DMS79 (cell line): Measurements from ENCODE around the gene MICU1.
"Not testable (repeated sequence)": the region's sequence is repeated elsewhere in the genome, so short reads cannot be mapped to it uniquely, and the experiment has no call there.

Experiments used
- DNase-seq: peaks from one replicate; lab custom pipeline; 2025; lab: John Stamatoyannopoulos, UW

MICU1 gene

DNA sequence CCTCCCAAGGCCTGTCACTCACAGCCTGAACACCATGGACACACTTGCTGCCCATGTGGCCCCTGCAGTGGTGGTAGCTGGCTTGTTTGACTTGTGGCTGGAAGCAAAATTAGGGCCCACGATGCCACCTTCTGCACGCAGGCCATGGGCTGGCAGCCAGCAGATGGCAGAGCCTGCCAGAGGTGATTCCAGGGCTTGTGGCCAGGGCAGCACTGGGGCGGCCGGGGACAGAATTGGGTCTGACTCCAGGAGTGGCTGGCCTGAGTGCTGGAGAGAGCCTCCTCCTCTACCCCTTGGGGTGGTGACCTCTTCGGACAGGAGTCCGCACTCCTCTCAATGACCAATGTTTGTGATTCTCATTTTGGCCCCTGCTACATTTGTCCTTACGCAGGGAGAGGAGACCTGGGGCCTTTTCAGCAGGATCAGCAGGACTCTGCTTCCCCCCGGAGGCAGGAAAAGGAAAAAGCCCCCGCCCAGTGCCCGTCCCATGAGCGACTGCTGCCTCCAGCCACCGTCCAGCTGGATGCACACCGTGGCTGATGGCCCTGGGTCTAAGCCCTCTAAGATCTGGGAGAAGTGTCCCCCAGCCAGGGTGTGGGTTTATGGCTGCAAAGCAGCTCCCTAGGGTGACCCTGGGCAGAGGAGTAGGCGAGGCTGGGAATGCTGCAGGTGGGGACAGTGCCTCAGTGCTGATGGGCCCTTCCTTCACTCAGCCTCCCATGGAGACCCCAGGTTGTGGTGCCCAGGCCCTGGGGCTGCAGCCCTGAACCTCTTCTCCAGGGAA is 297.6 kb downstream of the MICU1 start:
- no peak for DNase-seq

DNA sequence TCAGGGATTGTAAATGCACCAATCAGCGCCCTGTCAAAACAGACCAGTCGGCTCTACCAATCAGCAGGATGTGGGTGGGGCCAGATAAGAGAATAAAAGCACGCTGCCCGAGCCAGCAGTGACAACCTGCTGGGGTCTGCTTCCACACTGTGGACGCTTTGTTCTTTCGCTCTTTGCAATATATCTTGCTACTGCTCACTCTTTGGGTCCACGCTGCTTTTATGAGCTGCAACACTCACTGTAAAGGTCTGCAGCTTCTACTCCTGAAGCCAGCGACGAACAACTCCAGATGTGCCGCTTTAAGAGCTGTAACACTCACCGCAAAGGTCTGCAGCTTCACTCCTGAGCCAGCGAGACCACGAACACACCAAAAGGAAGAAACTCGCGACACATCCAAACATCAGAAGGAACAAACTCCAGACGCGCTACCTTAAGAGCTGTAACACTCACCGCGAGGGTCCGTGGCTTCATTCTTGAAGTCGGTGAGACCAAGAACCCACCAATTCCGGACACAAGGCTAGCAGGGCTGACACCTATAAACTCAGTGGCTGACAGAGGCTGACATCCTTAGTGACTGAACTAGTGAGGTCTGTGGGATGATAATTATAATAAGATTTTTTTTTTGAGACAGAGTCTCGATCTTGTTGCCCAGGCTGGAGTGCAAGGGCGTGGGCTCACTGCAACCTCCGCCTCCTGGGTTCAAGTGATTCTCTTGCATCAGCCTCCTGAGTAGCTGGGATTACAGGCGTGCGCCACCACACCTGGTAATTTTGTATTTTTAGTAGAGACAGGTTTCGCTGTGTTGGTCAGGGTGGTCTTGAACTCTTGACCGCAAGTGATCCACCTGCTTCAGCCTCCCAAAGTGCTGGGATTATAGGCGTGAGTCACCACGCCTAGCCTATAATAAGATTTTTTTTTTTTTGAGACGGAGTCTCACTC is 298.9 kb downstream of the MICU1 start:
- not testable (repeated sequence) for DNase-seq

DNA sequence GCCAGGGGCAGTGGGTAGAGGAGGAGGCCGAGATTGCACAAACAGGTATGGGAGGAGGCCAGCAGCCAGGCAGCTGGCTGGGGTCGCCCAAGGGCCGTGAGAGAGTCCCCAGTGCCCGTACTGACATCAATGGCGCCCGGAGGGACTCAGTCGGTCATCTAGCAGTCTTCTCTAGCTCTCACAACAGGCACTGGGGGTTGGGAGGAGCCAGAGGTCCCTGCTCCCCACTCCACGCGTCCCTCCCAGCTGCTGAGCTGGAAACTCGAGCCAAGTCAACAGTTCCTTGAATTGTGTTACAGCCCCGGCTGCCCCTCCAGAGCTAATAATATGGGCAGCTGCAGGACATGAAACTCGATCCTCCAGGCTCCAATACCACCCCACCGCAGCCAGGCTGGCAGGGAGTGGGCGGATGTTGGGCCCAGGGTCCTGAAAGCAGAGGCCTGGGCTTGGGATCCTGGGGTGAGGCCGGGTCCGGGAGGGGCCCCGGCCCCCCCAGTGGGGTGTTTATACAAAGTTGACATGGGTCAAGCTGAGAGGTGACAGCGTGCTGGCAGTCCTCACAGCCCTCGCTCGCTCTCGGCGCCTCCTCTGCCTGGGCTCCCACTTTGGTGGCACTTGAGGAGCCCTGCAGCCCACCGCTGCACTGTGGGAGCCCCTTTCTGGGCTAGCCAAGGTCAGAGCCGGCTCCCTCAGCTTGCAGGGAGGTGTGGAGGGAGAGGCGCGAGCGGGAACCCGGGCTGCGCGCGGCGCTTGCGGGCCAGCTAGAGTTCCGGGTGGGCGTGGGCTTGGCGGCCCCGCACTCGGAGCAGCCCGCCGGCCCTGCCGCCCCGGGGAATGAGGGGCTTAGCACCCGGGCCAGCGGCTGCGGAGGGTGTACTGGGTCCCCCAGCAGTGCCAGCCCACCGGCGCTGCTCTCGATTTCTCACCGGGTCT is 300.4 kb downstream of the MICU1 start:
- peak; percentile 57 for DNase-seq

DNA sequence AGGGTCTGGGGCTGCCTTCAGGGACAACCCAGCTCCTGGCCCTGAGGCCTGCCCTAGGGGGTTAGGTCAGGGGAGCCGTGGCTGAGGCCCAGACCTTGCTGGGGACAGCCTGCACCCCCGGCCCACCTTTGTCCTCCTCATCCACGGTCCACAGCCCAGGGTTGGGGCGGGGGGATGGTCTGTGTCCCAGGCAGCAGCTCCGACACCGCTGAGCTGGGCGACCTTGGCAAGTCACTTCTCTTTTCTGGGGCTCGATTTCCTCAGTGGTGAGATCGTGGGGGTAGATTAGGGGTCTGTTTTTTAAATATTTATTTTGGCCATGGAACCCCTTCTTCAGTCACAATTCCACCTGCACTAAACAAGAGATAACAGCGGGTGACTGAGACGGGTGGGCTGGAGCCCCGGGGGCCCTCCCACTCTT is 302.1 kb downstream of the MICU1 start:
- DNase-seq, result no peak

DNA sequence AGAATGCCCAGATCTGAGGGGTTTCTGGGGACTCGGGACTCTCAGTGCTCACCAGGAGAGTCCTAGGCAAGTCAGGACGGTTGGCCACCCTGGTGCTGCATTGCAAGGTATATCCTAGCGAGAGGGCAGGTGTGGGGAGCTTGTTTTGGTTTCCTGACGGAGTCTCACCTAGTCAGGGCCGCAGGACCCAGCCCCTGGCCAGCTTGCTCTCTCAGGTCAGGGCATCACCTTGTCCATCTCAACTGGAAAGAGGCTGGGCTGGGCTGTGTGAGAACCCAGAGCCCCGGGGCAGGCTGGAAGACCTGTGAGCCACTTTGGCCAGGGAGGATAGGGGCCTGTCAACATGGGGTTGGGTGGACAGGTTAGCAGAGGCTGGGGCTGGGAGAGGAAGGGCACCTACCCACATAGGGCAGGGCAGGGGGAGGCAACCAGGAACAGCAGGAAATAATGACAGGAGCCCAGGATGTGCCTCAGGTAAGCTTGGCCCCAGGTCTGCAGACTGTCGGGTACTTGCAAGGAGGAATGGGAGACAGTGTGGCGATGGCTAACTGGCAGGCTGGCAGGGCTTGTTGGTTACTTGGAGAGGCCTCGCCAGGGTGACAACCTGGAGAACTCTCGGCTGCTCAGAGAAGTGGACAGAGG is 302.6 kb downstream of the MICU1 start:
- DNase-seq, result no peak

DNA sequence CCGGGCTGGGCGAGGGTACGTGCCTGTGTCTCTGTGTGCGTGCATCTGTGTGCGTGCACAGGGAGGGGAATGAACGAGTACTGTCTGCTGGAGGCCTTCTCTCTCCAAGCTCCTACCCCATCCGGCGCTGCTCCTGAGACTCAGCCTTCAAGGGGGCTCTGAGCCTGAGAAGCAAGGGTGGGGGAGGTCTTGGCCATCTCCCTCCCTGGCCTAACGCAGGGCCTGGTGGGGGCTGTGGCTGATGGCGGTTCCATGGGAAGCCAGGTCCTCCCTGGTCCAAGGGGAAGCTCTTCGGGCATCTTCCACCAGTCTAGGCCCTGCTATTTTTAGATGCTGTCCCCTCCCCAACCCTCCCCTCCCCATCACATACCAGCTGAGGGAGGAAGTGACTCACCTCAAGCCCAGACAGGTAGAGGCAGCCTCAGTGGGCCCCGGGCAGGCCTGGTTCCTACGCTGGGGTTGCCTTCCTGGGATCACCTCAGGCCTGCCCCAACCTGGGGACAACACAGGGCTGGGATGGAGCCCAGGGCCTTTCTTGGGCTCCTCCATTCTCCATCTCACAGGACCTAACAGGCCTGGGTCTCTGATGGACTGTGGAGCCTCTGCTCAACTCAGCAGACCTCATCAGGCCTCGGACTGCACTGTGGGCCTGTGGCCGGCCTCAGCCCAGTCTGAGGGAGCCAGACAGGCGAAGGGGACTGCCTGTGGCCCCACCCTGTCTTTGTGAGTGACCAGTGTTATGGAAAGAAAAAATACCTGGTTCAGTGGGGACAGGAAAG is 303.4 kb downstream of the MICU1 start:
- no peak for DNase-seq

DNA sequence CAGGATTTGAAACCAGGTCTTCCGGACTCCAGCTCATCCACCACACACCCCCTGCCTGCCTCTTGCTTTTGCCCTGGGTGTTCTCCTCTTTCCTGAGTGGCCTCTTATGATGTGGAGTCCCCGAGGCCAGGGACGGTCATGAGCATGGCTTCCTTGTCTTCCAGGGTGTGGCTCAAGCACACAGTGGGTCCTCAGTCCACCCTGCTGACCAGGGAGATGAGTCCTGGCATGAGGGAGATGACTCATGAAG is 303.9 kb downstream of the MICU1 start:
- DNase-seq, result no peak

DNA sequence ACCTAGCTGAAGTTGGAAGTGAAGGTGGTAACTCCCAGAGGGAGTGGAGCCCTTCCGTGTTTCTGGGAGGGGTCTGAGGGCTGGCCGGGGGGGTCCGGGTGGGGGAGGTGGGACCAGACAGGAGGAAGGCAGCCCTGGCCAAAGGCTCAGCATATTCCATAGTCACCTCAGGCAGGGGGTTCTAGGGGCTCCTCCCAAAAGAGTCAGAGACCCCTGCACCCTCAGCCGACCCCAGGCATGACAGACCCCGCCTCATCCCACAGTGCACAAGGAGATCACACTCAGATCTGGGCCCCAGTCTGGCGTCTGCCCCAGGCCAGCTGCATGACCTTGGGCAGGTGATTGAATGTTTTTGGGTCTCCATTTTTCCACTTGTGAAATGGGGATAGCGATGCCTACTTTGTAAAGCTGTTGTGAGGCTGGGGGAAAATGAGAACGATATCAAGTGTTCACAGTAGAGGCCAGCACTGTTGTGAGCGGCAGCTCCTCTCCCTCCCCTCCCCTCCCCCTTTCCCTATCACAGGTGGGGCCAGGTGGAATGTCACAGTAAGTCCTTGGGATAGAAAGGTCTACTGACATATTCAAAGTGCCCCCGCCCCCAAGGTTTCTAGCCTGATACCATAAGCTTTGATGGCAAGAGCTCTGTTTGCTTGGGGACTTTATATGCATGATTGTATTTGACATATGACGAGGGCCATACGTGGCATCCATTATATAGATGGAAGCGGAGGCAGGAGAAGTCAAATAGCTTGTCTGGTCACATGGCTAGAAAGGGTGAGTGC is 304.4 kb downstream of the MICU1 start:
- DNase-seq, result no peak

DNA sequence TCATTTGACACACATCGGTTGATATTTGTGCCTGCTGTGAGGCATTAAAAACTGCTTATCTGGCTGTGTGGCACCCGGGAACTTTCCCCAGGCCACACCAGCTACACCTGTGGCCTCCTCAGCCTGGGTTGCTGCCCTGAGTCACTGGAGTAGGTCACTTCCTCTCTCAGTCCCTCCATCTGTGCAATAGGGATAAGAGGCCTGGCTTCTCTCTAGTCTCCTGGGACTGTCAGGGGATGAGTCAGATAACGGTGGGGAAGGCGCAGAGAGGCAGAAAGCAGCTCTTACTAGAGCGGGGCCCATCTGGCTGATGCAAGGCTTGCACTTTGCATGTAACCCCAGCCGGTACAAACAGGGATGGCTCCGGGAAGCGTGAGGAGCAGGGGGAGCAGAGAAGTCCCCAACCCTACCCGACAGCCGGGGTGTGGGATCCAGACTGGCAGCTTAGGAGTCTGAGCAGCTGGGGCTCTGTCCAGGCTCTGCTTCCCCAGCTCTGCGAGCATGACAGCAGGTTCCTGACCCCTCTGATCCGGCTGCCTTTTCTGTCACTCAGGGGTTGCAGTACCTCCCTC is 305.1 kb downstream of the MICU1 start:
- no peak for DNase-seq

DNA sequence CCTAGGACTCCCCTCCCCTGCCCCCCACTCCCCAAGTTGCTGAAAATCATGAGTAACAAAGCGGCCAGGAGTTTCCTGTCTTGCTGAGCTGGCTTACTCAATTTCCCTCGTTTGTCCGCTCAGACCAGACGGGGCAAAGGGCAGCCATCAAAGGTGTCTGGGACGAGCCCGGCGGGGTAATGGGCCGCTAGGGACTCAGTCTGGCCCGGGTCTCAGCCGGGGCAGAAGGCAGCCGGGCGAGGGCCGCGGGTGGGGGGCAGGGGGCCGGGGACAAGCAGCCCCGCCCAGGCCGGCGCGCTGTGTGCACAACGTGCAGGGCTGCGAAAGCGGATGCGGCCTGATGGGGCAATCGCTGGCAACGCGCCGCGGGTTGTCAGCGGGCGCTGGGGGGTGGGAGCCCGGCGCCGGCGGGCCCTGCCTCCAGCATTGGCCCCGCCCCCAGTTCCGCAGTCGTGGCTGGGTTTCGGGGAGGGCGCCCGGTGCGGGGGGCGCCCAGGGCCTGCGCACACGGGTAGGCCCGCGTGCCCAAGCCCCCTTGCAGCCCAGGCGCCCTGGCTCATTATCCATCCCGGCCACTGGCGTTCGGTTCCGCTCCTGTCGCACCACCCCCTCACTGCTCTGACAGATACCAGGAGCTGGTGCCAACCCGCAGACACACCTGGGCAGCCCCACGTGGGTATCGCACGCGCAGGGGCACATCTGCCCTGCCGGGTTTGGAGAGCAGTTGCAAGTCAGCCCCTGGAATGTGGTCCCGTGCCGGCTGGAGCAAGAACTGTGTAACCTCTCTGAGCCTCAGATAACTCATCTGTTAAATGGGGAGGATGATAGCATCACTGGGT is 306.2 kb downstream of the MICU1 start:
- peak; percentile 69 for DNase-seq

DNA sequence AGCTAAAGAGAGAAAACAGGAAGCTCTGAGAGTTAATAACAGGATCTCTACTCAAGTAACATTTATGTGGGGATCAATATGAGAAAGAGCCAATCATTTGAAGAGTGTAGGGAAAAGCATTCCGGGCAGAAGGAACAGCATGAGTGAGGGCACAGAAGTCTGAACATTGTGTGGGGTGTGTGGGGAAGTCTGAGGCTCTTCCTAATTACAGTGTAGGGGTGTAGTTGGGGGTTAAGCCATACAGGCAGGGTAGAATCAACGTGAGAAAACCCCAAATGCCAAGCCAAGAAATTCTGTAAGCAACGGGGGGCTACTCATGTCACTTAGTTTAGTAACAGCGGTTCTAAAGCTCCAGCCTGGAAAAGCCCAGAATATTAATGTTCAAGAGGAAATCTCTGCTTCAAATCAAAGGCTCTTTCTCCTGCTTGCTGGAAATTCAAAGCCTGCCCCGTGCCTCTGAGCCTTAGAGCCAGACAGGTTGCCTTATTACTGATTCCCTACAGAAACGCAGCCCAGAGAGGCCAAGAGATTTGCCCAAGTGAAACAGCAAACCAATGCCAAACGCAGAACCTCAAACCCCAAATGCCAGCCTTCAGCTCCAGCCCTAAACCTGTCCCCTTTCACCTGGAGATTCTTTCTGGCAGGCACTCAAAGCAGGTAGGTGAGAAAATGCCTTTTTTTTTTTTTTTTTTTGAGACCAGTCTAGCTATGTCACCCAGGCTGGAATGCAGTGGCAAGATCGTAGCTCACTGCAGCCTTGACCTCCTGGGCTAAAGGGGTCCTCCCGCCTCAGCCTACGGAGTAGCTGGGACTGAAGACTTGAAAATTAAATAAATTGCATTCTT is 307.2 kb downstream of the MICU1 start:
- DNase-seq, result no peak
